MCF 10A (cell line): Measurements from ENCODE around the gene ZNF532. TPM values are rescaled to one million over a fixed set of nuclear protein-coding genes. Genes with fewer than 3 reads are reported as not detected.

ENCODE experiments used
- BruUV-seq: library from RNA; stranded (reverse); fragments of 400-500 nt; replicated peaks from 2 replicates; lab custom pipeline; 2021; lab: Mats Ljungman, UMichigan
- CTCF ChIA-PET: fragments of 300-600 bp; sonication (Branson Sonifier 250); formaldehyde crosslinking; extraction: SDS; loops from one replicate; lab custom pipeline; 2021; ENCODE audit warnings: antibody characterized with exemption, inconsistent platforms; lab: Yijun Ruan, JAX
- POLR2A ChIA-PET: fragments of 300-600, 350-650 bp; sonication (Branson Sonifier 250); formaldehyde crosslinking; extraction: SDS; loops from one replicate; lab custom pipeline; 2020; ENCODE audit warnings: antibody characterized with exemption, inconsistent platforms; lab: Yijun Ruan, JAX
- DNase-seq: peaks from one replicate; pipeline ENCODE4 v3.0.0-alpha.2; 2018; ENCODE audit not compliant: unreplicated experiment
- H3K27ac Mint-ChIP-seq: one replicate; pipeline ENCODE4 v1.8.0; 2022; ENCODE audit warnings: mild to moderate bottlenecking, low read depth, mixed read lengths; ENCODE audit not compliant: unreplicated experiment
- H3K27me3 Mint-ChIP-seq: one replicate; pipeline ENCODE4 v1.8.0; 2022; ENCODE audit warnings: mixed read lengths; ENCODE audit not compliant: insufficient read depth, unreplicated experiment
- H3K36me3 Mint-ChIP-seq: one replicate; pipeline ENCODE4 v1.8.0; 2022; ENCODE audit warnings: mild to moderate bottlenecking, moderate library complexity, mixed read lengths; ENCODE audit not compliant: insufficient read depth, unreplicated experiment
- H3K4me1 Mint-ChIP-seq: one replicate; pipeline ENCODE4 v1.8.0; 2022; ENCODE audit warnings: mixed read lengths; ENCODE audit not compliant: insufficient read depth, unreplicated experiment
- H3K4me3 Mint-ChIP-seq: one replicate; pipeline ENCODE4 v1.8.0; 2022; ENCODE audit warnings: mild to moderate bottlenecking, moderate library complexity, mixed read lengths; ENCODE audit not compliant: unreplicated experiment
- H3K9me3 Mint-ChIP-seq: one replicate; pipeline ENCODE4 v1.8.0; 2022; ENCODE audit warnings: mixed read lengths; ENCODE audit not compliant: unreplicated experiment
- intact Hi-C: fragments of 100-400 bp; cut with micrococcal nuclease; formaldehyde crosslinking; loops from 2 replicates; pipeline ENCODE4 v1.14.1; 2022
- total RNA-seq: library from RNA; stranded (reverse); gene quantifications from 2 replicates; pipeline ENCODE4 v1.2.3, GENCODE V29; 2022
- TF ChIP-seq, protein P1 (sequence below): fragments of 200-600 bp; IDR thresholded peaks from one replicate; pipeline ENCODE4 v1.8.0; 2022; ENCODE audit warnings: antibody characterized with exemption, mild to moderate bottlenecking; ENCODE audit not compliant: unreplicated experiment

Gene ZNF532
- total RNA-seq, 1 experiment from 2014 or later = 64.1 TPM

DNA sequence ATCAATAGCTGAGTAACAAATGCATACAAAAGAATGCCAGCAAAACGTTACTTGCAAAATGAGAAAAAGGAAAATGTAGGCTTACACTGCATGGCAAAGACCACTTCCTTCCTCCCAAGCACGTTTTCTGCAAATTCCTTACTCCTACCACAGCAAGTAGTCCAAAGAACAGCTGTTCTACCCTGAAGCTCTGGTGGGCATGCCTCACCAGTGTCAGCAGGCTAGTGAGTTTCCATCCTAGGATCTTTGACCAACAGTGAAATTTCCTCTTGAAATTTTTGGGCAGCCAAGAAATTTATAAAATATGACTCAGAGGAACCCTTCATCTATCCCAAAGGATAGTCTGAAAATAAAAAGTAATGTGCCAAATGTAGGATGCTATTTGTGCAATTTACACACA, 123.9 kb downstream of the ZNF532 start:
- no TSS peak for BruUV-seq
- TF ChIP-seq, protein P1, sequence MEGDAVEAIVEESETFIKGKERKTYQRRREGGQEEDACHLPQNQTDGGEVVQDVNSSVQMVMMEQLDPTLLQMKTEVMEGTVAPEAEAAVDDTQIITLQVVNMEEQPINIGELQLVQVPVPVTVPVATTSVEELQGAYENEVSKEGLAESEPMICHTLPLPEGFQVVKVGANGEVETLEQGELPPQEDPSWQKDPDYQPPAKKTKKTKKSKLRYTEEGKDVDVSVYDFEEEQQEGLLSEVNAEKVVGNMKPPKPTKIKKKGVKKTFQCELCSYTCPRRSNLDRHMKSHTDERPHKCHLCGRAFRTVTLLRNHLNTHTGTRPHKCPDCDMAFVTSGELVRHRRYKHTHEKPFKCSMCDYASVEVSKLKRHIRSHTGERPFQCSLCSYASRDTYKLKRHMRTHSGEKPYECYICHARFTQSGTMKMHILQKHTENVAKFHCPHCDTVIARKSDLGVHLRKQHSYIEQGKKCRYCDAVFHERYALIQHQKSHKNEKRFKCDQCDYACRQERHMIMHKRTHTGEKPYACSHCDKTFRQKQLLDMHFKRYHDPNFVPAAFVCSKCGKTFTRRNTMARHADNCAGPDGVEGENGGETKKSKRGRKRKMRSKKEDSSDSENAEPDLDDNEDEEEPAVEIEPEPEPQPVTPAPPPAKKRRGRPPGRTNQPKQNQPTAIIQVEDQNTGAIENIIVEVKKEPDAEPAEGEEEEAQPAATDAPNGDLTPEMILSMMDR = no peak
- ChIA-PET POLR2A (interaction anchor here (0.6 to 0.8 kb wide), 3 partner anchors 20 to 202 kb away, joined by 3 to 7 read pairs (median 4); no protein-coding TSS in a partner anchor), CTCF (interaction anchor here (0.7 kb wide), 1 partner anchor 21 kb away, joined by 3 read pairs; no protein-coding TSS in a partner anchor)
- no peaks in the 10 kb centered on the region for H3K36me3 Mint-ChIP-seq
- intact Hi-C loops = no loop called here
- H3K4me1 Mint-ChIP-seq = peaks cover 24% of the 10 kb centered on the region
- no peak for DNase-seq
- H3K27me3 Mint-ChIP-seq = no peaks in the 10 kb centered on the region
- no peak overlapping the region for H3K27ac Mint-ChIP-seq
- no peak overlapping the region for H3K4me3 Mint-ChIP-seq
- H3K9me3 Mint-ChIP-seq = no peaks in the 10 kb centered on the region

- no peak for DNase-seq
- Mint-ChIP-seq H3K9me3 (no peaks in the 10 kb centered on the region), H3K36me3 (no peaks in the 10 kb centered on the region), H3K27me3 (no peaks in the 10 kb centered on the region), H3K4me1 (peaks cover 27% of the 10 kb centered on the region), H3K4me3 (no peak overlapping the region), H3K27ac (no peak overlapping the region)
- intact Hi-C loops = no loop called here
- ChIA-PET POLR2A (interaction anchor here (0.7 kb wide), 1 partner anchor 93 kb away, joined by 3 read pairs; no protein-coding TSS in a partner anchor), CTCF (no interaction called here)
- TF ChIP-seq, protein P1 = no peak
- no TSS peak for BruUV-seq
Measured at GRCh38 chr18:58989184-58989759, 124.6 kb downstream of the ZNF532 start.

- Mint-ChIP-seq H3K27ac (no peak overlapping the region), H3K9me3 (no peaks in the 10 kb centered on the region), H3K4me1 (peaks cover 31% of the 10 kb centered on the region), H3K27me3 (no peaks in the 10 kb centered on the region), H3K36me3 (no peaks in the 10 kb centered on the region), H3K4me3 (no peak overlapping the region)
- BruUV-seq = no TSS peak
- DNase-seq = no peak
- ChIA-PET POLR2A (no interaction called here), CTCF (no interaction called here)
- TF ChIP-seq, protein P1 = no peak
- intact Hi-C loops = loop anchor here (5.0 kb wide), 1 partner anchor 38 kb away; no protein-coding TSS in a partner anchor
Measured at GRCh38 chr18:58990720-58991119, 126.0 kb downstream of the ZNF532 start.

GRCh38 chr18:58991167-58991798, 126.6 kb downstream of the ZNF532 start:
- H3K9me3 Mint-ChIP-seq = no peaks in the 10 kb centered on the region
- ChIA-PET POLR2A (no interaction called here), CTCF (no interaction called here)
- H3K4me3 Mint-ChIP-seq = no peak overlapping the region
- no peaks in the 10 kb centered on the region for H3K27me3 Mint-ChIP-seq
- intact Hi-C loops = loop anchor here (5.0 kb wide), 1 partner anchor 39 kb away; no protein-coding TSS in a partner anchor
- TF ChIP-seq, protein P1 = no peak
- no peaks in the 10 kb centered on the region for H3K36me3 Mint-ChIP-seq
- peaks cover 36% of the 10 kb centered on the region for H3K4me1 Mint-ChIP-seq
- DNase-seq = peak; percentile 90
- no TSS peak for BruUV-seq
- H3K27ac Mint-ChIP-seq = no peak overlapping the region
